K562 (cell line): ENCODE results near the gene SPINT1. TPM values are rescaled to one million over a fixed set of nuclear protein-coding genes. Genes with fewer than 3 reads are reported as not detected.
A peak's percentile ranks its signal among the peaks of the same experiment; 100 is the strongest.

Experiments used
- BDP1 ChIP-seq: IDR thresholded peaks from 3 replicates; pipeline ENCODE4 v1.6.1; 2011; ENCODE audit not compliant: insufficient read length, insufficient read depth
- NCOA2 ChIP-seq, 2 experiments: fragments of 450-650 bp; IDR thresholded peaks; 2 replicates each; pipeline ENCODE4 v1.6.1; 2018; ENCODE audit warnings: mild to moderate bottlenecking in 2 of 2, moderate library complexity in 1 of 2; ENCODE audit not compliant: partially characterized antibody in 2 of 2
- SAP30 ChIP-seq: fragments of 200-600 bp; sonication (generic); IDR thresholded peaks from 2 replicates; pipeline ENCODE4 v1.6.1; 2012; ENCODE audit warnings: borderline replicate concordance, low read depth, mild to moderate bottlenecking, moderate library complexity, low read length, control low read depth, inconsistent platforms; ENCODE audit not compliant: insufficient read depth, poor library complexity, severe bottlenecking
- STAG1 ChIP-seq: sonication (generic); formaldehyde crosslinking; IDR thresholded peaks from 2 replicates; pipeline ENCODE4 v1.5.0; 2020; ENCODE audit warnings: missing genetic modification reagents, borderline replicate concordance
- ZNF518B ChIP-seq: fragments of 250-450 bp; sonication (Bioruptor Pico); IDR thresholded peaks from 2 replicates; pipeline ENCODE4 v1.5.0; 2021; ENCODE audit warnings: mild to moderate bottlenecking, moderate library complexity
- ZNF561 ChIP-seq: fragments of 450-650 bp; formaldehyde crosslinking; conservative IDR thresholded peaks from 2 replicates; pipeline ENCODE4 v1.4.0; 2020; ENCODE audit warnings: mild to moderate bottlenecking, moderate library complexity
- ZSCAN32 ChIP-seq: fragments of 450-650 bp; formaldehyde crosslinking; IDR thresholded peaks from 2 replicates; pipeline ENCODE4 v1.4.0; 2020; ENCODE audit warnings: mild to moderate bottlenecking, moderate library complexity
- polyA plus RNA-seq, 8 experiments: library from polyadenylated mRNA; depleted of rRNA in 4 of 8; stranded (reverse) in 5 of 8; unstranded in 3 of 8; fragments of >200 nt; fragmentation: Nextera tagmentation in 2 of 8; fragmentation: Illumina TruSeq in 1 of 8; extraction: Ambion mirVana in 2 of 8; extraction: Trizol in 1 of 8; gene quantifications; 2 replicates each; pipeline versions ENCODE4 v1.2.1 to v1.2.3, GENCODE V29; 2011 to 2014; ENCODE audit warnings: inconsistent platforms in 1 of 8, missing spikeins in 1 of 8
- total RNA-seq, 7 experiments: library from RNA; depleted of rRNA in 6 of 7; stranded (reverse); fragments of >200 nt in 6 of 7; fragmentation: Illumina TruSeq in 2 of 7; extraction: Trizol in 2 of 7; gene quantifications; 2 replicates each; pipeline versions ENCODE4 v1.2.1 to v1.2.3, GENCODE V29; 2011 to 2021; ENCODE audit warnings: low replicate concordance in 1 of 7
- TF ChIP-seq, protein P1 (sequence below), 2 experiments: fragments of 450-650 bp in 1 of 2; sonication (generic) in 1 of 2; formaldehyde crosslinking in 1 of 2; IDR thresholded peaks in 1 of 2; conservative IDR thresholded peaks in 1 of 2; 2 replicates each; pipeline versions ENCODE4 v1.6.1 to v1.8.1; 2016 to 2023; ENCODE audit warnings: mild to moderate bottlenecking in 2 of 2, moderate library complexity in 2 of 2, inconsistent platforms in 1 of 2, missing genetic modification reagents in 1 of 2
- TF ChIP-seq, protein P2 (sequence below): sonication (generic); formaldehyde crosslinking; IDR thresholded peaks from 2 replicates; pipeline ENCODE4 v1.8.1; 2023; ENCODE audit warnings: mild to moderate bottlenecking, missing genetic modification reagents
- TF ChIP-seq, protein P3 (sequence below), 3 experiments: fragments of 200-800 bp in 1 of 3; fragments of 250-450 bp in 1 of 3; fragments of 450-650 bp in 1 of 3; sonication (Bioruptor Pico) in 1 of 3; sonication (Bioruptor generic) in 1 of 3; formaldehyde crosslinking in 1 of 3; IDR thresholded peaks; 2 replicates each; pipeline versions ENCODE4 v1.6.1 to v1.8.0; 2016 to 2022; ENCODE audit warnings: mild to moderate bottlenecking in 2 of 3, missing genetic modification characterization in 2 of 3, missing compliant biosample characterization in 1 of 3, moderate library complexity in 1 of 3

Gene SPINT1
- total and polyA plus RNA-seq, 9 of the 15 experiments (the other 6 are each of a cell fraction or from before 2014, with no cell fraction given) = 0.78 to 4.5 (median 1.5) TPM

- TF ChIP-seq ZNF518B (CRISPR knock-in tag) (no peak), BDP1 (no peak), SAP30 (no peak), STAG1 (no peak), NCOA2 (IDR thresholded peaks at IDR 0.05; ENCODE audit: partially characterized antibody in 2 of 2) (peak in 1 of 2 experiments; percentile 65), ZNF561 (CRISPR knock-in tag) (no peak), ZSCAN32 (CRISPR knock-in tag) (no peak)
- TF ChIP-seq, protein P1, sequence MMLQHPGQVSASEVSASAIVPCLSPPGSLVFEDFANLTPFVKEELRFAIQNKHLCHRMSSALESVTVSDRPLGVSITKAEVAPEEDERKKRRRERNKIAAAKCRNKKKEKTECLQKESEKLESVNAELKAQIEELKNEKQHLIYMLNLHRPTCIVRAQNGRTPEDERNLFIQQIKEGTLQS (IDR thresholded peaks at IDR 0.05) = peak; percentile 38; the same call in 1 of the 2 replicates
- TF ChIP-seq, protein P1 (CRISPR knock-in tag; conservative IDR thresholded peaks at IDR 0.05) = no peak; the same call in 1 of the 2 replicates
- TF ChIP-seq, protein P2, sequence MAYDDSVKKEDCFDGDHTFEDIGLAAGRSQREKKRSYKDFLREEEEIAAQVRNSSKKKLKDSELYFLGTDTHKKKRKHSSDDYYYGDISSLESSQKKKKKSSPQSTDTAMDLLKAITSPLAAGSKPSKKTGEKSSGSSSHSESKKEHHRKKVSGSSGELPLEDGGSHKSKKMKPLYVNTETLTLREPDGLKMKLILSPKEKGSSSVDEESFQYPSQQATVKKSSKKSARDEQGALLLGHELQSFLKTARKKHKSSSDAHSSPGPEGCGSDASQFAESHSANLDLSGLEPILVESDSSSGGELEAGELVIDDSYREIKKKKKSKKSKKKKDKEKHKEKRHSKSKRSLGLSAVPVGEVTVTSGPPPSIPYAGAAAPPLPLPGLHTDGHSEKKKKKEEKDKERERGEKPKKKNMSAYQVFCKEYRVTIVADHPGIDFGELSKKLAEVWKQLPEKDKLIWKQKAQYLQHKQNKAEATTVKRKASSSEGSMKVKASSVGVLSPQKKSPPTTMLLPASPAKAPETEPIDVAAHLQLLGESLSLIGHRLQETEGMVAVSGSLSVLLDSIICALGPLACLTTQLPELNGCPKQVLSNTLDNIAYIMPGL (CRISPR knock-in tag) = no peak
- TF ChIP-seq, protein P3, sequence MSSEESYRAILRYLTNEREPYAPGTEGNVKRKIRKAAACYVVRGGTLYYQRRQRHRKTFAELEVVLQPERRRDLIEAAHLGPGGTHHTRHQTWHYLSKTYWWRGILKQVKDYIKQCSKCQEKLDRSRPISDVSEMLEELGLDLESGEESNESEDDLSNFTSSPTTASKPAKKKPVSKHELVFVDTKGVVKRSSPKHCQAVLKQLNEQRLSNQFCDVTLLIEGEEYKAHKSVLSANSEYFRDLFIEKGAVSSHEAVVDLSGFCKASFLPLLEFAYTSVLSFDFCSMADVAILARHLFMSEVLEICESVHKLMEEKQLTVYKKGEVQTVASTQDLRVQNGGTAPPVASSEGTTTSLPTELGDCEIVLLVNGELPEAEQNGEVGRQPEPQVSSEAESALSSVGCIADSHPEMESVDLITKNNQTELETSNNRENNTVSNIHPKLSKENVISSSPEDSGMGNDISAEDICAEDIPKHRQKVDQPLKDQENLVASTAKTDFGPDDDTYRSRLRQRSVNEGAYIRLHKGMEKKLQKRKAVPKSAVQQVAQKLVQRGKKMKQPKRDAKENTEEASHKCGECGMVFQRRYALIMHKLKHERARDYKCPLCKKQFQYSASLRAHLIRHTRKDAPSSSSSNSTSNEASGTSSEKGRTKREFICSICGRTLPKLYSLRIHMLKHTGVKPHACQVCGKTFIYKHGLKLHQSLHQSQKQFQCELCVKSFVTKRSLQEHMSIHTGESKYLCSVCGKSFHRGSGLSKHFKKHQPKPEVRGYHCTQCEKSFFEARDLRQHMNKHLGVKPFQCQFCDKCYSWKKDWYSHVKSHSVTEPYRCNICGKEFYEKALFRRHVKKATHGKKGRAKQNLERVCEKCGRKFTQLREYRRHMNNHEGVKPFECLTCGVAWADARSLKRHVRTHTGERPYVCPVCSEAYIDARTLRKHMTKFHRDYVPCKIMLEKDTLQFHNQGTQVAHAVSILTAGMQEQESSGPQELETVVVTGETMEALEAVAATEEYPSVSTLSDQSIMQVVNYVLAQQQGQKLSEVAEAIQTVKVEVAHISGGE (CRISPR knock-in tag; IDR thresholded peaks at IDR 0.05) = 0 out of 6 replicates have a peak, but pooled peaks of 1 of the 3 experiments have one; percentile 44
Observed at GRCh38 chr15:40825661-40826422, 18.0 kb upstream of the SPINT1 start (continued).
